RWPE1 (cell line): ENCODE results near the gene SRGAP1.
A peak's percentile ranks its signal among the peaks of the same experiment; 100 is the strongest.

ENCODE experiments used
- CTCF ChIA-PET: fragments of 350-600 bp; sonication (Branson Sonifier 250); formaldehyde crosslinking; extraction: SDS; loops from one replicate; lab custom pipeline; 2021; lab: Yijun Ruan, JAX
- POLR2A ChIA-PET: fragments of 400-600 bp; formaldehyde crosslinking; extraction: SDS; loops from one replicate; lab custom pipeline; 2020; ENCODE audit warnings: antibody characterized with exemption; ENCODE audit not compliant: low non-redundant PET; lab: Yijun Ruan, JAX
- DNase-seq: peaks from one replicate; pipeline ENCODE4 v3.0.0; 2012; ENCODE audit warnings: low spot score
- H3K27ac ChIP-seq: fragments of 450-650 bp; 2 replicates; pipeline ENCODE4 v1.5.1; 2017
- TF ChIP-seq, protein P1 (sequence below): fragments of 450-650 bp; conservative IDR thresholded peaks from 2 replicates; pipeline ENCODE4 v1.5.1; 2017; ENCODE audit warnings: low read depth, mild to moderate bottlenecking

SRGAP1 gene

DNA sequence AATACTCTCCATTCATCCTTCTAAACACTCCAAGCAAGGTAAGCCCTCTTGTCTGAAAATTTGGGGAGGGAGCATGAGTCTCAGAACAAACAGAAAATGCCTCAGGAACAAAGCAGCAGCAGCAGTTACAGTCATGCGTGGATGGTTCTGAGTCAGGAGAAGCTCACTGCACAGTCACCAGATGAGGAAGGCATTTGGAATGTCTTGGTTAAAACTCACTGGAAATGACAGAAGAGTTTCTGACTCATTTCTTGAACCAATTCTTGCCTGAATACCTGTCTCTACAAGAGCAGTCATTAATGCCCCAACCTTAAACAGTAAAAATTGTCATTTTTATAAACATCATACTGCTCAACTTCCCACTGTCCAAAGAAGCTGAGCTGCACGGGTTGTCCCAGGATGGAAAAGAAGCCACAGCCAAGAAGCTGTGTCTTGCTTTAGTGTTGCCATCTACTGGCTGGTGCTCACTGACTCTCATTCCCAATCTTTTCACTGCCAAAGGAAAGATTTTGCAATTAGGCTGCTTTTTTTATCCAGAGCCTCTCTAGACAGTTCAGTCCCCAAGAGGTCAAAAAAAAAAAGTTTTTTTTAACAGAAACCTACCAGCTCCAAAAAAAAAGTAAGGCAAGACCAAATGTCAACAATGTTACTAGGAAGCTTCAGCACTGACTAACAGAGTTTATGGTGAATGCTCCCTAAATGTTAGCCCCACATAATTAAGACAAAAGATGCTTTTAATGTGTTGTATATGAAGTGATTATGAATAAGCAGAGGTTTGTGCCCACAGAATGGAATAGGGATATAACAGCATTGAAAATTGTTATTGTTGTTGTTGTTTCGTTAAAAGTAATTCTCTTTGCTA is 337.2 kb downstream of the SRGAP1 start:
- H3K27ac ChIP-seq, result no peak overlapping the region
- TF ChIP-seq, protein P1, sequence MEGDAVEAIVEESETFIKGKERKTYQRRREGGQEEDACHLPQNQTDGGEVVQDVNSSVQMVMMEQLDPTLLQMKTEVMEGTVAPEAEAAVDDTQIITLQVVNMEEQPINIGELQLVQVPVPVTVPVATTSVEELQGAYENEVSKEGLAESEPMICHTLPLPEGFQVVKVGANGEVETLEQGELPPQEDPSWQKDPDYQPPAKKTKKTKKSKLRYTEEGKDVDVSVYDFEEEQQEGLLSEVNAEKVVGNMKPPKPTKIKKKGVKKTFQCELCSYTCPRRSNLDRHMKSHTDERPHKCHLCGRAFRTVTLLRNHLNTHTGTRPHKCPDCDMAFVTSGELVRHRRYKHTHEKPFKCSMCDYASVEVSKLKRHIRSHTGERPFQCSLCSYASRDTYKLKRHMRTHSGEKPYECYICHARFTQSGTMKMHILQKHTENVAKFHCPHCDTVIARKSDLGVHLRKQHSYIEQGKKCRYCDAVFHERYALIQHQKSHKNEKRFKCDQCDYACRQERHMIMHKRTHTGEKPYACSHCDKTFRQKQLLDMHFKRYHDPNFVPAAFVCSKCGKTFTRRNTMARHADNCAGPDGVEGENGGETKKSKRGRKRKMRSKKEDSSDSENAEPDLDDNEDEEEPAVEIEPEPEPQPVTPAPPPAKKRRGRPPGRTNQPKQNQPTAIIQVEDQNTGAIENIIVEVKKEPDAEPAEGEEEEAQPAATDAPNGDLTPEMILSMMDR, result peak; percentile 77
- peak; percentile 85 for DNase-seq
- CTCF ChIA-PET, result interaction anchor here (0.5 to 2.0 kb wide), 9 partner anchors 19 to 342 kb away, joined by 3 to 16 read pairs (median 4); partner anchors contain the start of genes KICS2 and SRGAP1
- POLR2A ChIA-PET, result no interaction called here

DNA sequence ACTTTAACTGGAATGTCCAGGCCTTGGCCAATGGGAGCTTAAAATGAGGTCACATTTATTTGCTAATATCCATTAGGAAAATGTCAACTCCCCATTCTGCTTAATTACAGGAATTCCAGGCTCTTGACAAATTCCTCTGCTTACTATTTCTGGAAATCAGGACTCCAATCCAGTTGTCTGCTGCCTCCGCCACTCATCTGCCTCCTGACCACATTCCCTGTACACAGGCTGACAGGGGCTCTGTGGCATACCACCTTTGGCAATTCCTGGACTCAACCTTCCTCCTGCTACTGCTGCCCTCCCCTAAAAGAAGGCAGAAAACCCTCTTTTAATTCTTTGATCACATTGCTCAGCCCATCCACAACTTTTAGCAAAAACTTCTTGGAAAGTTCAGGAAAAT is 339.7 kb downstream of the SRGAP1 start:
- no peak overlapping the region for H3K27ac ChIP-seq
- ChIA-PET CTCF (no interaction called here), POLR2A (no interaction called here)
- no peak for DNase-seq
- TF ChIP-seq, protein P1, result no peak

DNA sequence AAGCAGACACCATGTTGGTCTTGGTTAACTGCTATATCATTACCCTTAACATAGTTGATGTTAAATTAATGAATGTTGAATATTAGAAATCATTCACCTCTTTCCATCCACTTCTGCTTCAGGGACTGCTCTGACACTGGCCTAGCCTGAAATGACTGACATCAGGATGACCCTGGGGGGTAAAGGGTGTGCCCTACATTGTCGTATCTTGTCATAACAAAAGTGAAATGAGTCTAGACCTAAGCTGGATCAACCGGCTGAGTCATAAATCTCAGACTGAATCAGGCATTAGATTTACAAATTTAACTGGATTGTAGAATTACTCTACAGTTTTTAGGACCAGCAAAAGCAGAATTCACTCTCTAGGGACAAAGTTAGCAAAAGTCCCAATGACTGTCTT is 342.3 kb downstream of the SRGAP1 start:
- TF ChIP-seq, protein P1, result no peak
- DNase-seq, result peak; percentile 48
- ChIA-PET CTCF (no interaction called here), POLR2A (no interaction called here)
- peak overlapping the region; percentile 77 for H3K27ac ChIP-seq

DNA sequence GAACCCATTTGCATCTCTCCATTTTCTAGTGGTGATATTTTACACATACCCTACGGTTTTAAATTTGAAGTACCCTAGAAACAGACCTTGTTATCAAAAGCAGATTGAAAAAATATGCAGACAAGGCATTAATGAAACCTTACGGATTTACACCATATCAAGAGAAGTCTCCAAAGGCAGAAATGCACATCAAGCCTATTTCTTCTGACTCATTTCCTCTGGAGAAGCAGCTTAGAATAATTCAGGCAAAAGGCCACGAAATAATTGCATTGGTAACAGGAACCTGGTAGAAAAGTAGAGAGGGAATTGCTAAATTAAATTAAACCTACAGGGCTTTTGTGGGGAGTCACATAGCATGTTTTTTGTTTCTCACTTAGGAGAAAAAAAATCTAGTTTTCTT is 342.9 kb downstream of the SRGAP1 start:
- TF ChIP-seq, protein P1, result no peak
- POLR2A ChIA-PET, result no interaction called here
- no peak for DNase-seq

DNA sequence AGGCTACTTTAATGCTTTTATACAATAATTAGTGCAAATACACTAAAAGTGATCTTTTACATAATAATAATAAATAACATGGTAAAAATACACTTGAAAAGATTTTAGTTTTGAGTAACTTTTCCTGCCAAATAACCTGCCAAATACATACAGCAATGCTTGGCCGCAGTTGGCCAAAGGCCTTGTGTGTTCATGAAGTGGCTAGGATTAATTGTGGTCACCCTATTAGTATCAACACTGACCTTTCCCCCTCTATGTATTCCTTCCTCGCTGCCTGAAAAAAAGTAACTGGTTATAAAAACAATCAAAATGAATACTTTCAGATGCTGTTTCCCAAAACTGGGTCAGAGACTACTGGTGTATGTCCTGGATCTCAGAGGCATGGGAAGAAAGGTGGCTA is 343.3 kb downstream of the SRGAP1 start:
- H3K27ac ChIP-seq, result peak overlapping the region; percentile 67
- CTCF ChIA-PET, result no interaction called here
- POLR2A ChIA-PET, result no interaction called here
- TF ChIP-seq, protein P1, result no peak
- no peak for DNase-seq

More for the DNA sequence above, 342.9 kb downstream of the SRGAP1 start:
- H3K27ac ChIP-seq, result peak overlapping the region; percentile 77
- CTCF ChIA-PET, result no interaction called here

DNA sequence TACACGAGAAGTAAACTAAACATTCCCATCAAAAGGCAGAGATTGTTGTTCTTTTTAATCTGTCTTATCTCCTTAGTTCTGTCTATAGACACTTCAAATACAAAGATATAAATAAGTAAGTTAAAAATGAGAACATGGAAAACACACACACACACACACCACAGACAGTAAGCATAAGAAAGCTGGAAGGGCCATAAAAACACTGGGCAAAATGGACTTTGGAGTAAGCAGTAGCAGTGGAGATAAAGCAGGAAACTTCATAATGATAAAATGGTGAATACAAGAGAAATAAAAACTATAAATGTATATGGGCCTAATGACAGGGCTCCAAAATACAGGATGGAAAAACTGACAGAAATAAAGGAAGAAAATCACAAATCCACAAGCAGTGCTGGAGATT is 345.0 kb downstream of the SRGAP1 start:
- H3K27ac ChIP-seq, result no peak overlapping the region
- TF ChIP-seq, protein P1, result no peak
- DNase-seq, result no peak
- ChIA-PET POLR2A (no interaction called here), CTCF (no interaction called here)
